ENCODE results near the gene MBNL1.

MBNL1 gene

GRCh38 chr3:152266221-152266995 is 2.3 kb upstream of the MBNL1 start:
- peak; percentile 88 for DNase-seq (ENCODE audit: low read depth)
- H3K4me3 ChIP-seq (ENCODE audit: low read depth, low read length) = no peak overlapping the region
- no peak for TF ChIP-seq CTCF (conservative IDR thresholded peaks at IDR 0.05; ENCODE audit: low read depth, low read length)

GRCh38 chr3:152267831-152268554 is 736 bp upstream of the MBNL1 start:
- DNase-seq (ENCODE audit: low read depth) = peak; percentile 33
- peak overlapping the region; percentile 90 for H3K4me3 ChIP-seq (ENCODE audit: low read depth, low read length)
- no peak for TF ChIP-seq CTCF (conservative IDR thresholded peaks at IDR 0.05; ENCODE audit: low read depth, low read length)

- TF ChIP-seq CTCF (conservative IDR thresholded peaks at IDR 0.05; ENCODE audit: low read depth, low read length) = peak; percentile 2
- peak; percentile 93 for DNase-seq (ENCODE audit: low read depth)
- H3K4me3 ChIP-seq (ENCODE audit: low read depth, low read length) = peak overlapping the region; percentile 90
Observed at GRCh38 chr3:152269056-152269830, 514 bp downstream of the MBNL1 start.

- H3K4me3 ChIP-seq (ENCODE audit: low read depth, low read length) = peak overlapping the region; percentile 90
- DNase-seq (ENCODE audit: low read depth) = peak; percentile 87
- no peak for TF ChIP-seq CTCF (conservative IDR thresholded peaks at IDR 0.05; ENCODE audit: low read depth, low read length)
Observed at GRCh38 chr3:152269831-152270734, 1.4 kb downstream of the MBNL1 start.

GRCh38 chr3:152270937-152271336 is 2.2 kb downstream of the MBNL1 start:
- no peak for TF ChIP-seq CTCF (conservative IDR thresholded peaks at IDR 0.05; ENCODE audit: low read depth, low read length)
- DNase-seq (ENCODE audit: low read depth) = no peak
- peak overlapping the region; percentile 90 for H3K4me3 ChIP-seq (ENCODE audit: low read depth, low read length)
